GM21528 (cell line): ENCODE measurements around the gene MAP3K4.
A peak's percentile ranks its signal among the peaks of the same experiment; 100 is the strongest.
"Not testable (repeated sequence)": the region's sequence is repeated elsewhere in the genome, so short reads cannot be mapped to it uniquely, and the experiment has no call there.

Source experiments
- ATAC-seq: cut with Tn5 transposase; IDR thresholded peaks from one replicate; pipeline ENCODE4 v1.9.1; 2021; ENCODE audit warnings: mild to moderate bottlenecking, moderate library complexity; ENCODE audit not compliant: unreplicated experiment, low FRiP score

MAP3K4 gene

DNA sequence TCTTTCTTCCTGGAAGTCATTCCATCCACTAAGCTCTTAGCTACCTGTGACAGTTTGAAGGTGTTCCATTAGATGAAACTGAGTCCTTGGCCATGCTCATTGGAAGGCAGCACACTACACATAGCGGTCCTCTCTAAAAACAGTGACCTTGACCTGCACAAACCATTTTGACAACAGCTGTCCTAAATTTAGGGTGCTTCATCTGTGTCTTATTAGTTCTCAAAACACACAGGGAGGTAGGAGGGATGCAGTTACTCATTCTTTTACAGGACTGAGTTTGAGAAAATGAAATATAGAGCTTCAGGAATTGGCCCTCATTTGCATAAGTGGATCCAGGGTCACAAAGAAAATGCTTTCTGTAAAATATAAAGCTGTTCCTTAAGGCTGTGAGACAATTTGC is 20.4 kb upstream of the MAP3K4 start:
- ATAC-seq: no peak

GRCh38 chr6:160972111-160972510 is 19.5 kb upstream of the MAP3K4 start:
- peak; percentile 50 for ATAC-seq

- not testable (repeated sequence) for ATAC-seq
These were observed 19.0 kb upstream of the MAP3K4 start for GRCh38 chr6:160972594-160972993.

GRCh38 chr6:160973311-160974250 is 18.0 kb upstream of the MAP3K4 start:
- ATAC-seq: no peak

GRCh38 chr6:160974304-160974771 is 17.2 kb upstream of the MAP3K4 start:
- no peak for ATAC-seq

DNA sequence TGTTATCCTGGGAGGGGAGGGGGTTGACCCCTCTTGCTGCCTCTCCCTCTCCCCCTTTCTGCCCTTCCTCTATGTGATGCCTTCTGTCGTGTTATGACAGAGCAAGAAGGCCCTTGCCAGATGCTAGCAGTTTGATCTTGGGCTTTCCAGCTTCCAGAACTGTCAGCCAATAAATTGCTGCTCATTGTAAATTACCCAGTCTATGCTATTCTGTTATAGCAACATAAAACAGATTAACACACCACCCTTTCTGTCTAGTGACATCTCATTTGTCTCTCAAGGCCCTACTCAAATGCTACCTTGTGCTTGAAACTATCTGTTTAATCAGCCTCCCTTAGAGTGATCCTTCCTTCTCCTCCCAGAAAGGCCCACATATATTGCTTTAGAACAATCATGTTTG is 16.4 kb upstream of the MAP3K4 start:
- ATAC-seq: no peak

- not testable (repeated sequence) for ATAC-seq
These were observed 15.6 kb upstream of the MAP3K4 start for GRCh38 chr6:160975961-160976360.

DNA sequence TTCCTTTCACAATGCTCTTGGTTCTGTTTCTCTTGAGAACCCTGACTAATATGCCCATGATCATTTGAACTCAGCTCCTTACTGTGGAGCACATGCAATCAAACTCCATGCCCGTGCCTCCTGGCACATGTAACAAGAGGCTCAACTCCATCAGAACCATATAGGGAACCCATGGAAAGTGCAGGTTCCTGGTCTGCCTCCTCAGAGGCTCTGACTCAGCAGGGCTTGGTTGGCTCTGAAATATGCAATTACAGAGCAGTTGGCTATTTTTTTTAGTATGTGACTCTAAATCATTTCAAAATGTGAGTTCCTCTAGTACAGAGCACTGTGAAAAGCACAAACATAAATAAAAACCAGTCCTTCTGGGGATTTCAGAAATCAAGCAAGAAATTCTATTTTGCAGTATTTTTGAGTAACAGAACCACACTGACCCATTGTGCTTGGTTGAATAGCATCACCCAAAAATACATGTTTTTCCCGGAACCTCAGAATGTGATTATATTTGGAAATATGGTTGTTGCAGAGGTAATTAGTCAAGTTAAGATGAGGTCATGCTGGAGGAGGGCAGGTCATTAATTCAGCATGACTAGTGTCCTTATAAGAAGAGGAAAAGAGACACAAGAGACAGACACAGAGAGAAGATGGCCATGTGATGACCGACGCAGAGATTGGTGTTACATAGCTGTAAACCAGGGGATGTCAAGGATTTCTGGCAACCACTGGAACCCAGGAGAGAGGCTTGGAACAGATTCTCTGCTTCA is 13.2 kb upstream of the MAP3K4 start:
- ATAC-seq: no peak

DNA sequence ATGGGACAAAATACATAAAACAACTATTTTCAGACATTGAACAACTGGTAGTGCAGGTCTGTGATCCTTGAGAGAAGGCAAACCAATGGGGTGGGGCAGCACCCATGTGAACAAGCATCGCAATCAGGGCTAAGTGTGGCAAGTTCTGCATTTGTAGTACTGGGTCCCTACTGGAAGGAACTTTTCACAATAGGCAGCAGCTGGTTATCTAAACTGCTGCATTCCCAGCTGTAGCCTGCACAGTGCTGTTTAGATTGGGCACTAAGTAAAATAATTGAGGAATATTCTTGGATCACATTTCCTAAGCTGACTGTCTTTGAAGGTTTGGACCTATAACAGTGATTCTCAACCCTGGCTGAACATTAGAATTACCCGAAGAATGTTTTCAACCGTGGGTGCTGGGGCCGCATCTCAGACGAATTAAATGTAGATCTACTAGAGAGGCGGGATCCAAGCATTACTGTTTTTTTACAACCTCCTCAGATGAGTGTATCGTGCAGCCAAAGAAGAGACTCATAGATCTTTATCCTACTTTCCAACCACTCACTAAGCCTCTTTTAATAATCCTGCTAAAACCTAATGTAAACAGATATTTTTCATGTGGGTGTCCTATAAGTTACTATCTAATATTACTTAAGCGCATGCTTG is 12.4 kb upstream of the MAP3K4 start:
- no peak for ATAC-seq

GRCh38 chr6:160983377-160983948 is 8.1 kb upstream of the MAP3K4 start:
- not testable (repeated sequence) for ATAC-seq

DNA sequence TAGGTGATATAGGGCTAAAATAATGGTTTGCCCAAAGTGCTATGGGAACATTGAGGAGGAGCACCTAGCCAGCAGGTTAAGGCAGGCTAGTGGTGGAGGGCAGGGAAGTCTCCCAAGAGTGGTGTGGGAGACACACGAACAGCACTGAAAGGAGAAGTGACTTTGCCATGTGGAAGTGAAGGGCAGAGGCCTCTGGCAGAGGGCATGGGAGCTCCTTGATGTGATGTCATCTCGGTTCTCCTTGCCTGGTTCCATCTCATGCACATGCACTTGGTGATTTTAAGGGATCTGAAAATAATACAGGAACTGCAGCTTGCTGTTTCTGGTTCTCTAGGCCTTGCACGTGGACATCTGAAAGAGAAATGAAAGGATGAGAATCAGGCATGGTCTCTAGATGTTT is 4.7 kb upstream of the MAP3K4 start:
- ATAC-seq: no peak

- ATAC-seq: no peak
These were observed 4.3 kb upstream of the MAP3K4 start for GRCh38 chr6:160987265-160987664.

GRCh38 chr6:160990847-160991405 is 643 bp upstream of the MAP3K4 start:
- no peak for ATAC-seq

DNA sequence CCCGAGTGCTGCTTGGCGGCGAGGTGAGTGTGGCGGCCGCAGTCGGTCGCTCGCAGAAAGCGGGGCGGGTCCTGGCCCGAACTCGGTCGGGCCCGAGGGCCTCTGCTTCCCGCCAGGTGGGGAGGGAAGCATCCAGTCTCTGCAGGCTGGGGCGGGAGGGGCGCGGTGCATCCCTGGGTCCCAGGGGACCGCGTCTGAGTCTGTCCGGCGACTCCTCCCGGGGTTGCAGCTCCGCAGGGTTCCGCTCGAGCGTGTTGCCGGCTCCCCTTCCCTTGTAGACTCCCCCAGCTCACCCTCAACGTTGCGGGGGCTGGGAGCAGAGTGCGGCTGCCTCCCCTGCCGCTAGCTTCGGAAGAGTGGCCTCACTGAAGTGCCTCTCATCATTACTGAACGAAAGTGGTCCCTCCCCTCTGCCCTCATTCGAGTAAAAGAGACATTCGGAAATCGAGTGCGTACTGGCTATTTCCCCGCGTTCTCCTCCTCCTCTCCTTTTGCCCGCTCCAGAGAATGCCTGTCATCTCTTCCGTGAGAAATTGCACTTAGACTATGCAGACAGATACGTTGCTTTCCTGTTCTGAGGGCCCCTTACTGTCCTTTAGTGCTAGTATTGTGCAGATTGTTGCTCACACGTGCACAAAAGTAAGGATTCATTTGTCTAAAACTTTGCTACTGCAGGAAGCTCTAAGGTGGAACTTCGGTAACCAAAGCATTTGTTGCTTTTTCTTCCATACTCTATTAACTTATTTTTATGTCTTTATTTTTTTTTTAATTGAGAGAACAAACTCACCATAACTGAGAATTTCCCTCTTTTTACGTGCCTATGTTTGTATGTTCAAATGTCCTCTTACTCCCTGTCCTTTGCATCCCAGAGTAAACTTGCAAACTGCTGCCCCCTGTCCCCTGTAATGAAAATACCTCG is 751 bp downstream of the MAP3K4 start:
- ATAC-seq: peak; percentile 65

- no peak for ATAC-seq
These were observed 1.4 kb downstream of the MAP3K4 start for GRCh38 chr6:160992980-160993314.

DNA sequence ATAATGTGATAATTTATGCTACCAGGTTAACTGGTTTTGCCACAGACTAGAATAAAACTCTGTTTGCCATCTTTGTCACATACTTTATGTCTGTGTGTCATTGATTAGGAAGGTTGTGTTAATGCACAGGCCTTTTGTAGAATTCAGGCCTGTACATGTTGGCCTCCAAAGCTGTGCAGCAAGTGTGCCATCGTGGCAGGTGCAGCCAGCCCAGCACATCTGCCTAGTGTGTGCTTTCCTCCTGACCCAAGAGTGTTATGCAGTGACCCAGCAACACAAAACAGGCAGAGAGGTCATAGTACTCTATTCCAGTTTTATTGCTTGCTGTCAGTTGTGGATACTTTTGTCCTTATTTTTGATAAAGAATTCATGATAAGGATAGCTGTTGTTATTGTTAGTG is 3.7 kb downstream of the MAP3K4 start:
- ATAC-seq: no peak

DNA sequence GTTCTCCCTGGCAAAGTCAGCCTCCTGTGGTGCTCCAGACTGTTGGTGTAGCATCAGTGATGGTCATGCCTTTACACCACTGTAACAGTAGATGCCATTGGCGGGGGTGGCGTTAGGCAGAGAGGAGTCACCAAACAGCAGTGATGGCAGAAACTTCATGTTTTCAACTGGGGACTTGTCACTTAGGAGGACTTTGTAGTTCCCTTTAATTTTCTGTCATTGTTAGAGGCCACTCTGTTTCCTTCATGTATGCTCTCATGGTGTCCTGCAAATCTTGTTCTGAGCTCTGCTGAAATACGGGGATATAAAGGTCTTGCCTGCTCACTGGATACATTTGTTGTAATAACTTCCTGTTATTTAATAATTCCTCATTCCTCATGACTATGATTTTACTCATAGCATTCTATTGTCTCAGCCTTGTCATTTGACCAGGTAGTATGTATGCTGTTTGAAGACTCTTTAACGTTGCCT is 4.6 kb downstream of the MAP3K4 start:
- no peak for ATAC-seq

DNA sequence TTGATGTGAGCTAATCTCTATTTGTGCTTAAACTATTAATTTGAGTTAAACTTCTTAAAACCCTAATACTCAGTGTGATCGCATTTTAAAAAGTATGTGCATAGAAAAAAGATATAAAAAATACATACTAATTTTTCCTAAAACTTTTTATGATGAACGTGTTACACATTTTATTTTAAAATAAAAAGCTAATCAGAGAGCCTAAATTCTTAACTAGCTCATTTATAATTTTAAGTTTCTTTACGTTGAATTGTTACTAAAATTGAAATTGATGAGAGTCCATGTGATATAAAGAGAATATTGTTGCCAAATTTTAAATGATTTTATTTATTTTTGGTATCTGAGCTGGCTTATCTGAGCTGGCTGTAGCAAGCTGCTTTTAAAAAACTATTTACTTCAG is 6.6 kb downstream of the MAP3K4 start:
- no peak for ATAC-seq

DNA sequence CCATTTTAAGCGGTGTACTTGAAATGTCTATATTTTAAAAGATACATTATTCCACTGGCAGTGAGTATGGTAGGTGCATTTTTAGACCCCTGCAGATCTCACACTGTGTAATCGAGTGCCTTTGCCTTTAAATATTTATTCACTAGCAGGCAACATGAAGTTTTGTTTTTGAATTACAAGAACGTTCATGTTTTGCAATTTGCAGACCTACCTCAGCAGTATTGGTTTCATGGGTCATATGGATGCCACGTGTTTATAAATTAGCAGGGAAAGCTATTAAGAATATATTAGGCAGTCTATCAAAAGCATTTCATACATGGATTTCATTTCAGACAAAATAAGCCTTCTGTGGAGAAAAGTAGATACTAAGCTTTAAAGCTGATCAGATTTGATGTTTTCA is 7.2 kb downstream of the MAP3K4 start:
- no peak for ATAC-seq
